HG02973 (cell line): ENCODE measurements around the gene SFRP5.

ENCODE experiments used
- ATAC-seq: cut with Tn5 transposase; IDR thresholded peaks from one replicate; pipeline ENCODE4 v1.9.1; 2021; ENCODE audit warnings: moderate library complexity; ENCODE audit not compliant: unreplicated experiment

SFRP5 gene

DNA sequence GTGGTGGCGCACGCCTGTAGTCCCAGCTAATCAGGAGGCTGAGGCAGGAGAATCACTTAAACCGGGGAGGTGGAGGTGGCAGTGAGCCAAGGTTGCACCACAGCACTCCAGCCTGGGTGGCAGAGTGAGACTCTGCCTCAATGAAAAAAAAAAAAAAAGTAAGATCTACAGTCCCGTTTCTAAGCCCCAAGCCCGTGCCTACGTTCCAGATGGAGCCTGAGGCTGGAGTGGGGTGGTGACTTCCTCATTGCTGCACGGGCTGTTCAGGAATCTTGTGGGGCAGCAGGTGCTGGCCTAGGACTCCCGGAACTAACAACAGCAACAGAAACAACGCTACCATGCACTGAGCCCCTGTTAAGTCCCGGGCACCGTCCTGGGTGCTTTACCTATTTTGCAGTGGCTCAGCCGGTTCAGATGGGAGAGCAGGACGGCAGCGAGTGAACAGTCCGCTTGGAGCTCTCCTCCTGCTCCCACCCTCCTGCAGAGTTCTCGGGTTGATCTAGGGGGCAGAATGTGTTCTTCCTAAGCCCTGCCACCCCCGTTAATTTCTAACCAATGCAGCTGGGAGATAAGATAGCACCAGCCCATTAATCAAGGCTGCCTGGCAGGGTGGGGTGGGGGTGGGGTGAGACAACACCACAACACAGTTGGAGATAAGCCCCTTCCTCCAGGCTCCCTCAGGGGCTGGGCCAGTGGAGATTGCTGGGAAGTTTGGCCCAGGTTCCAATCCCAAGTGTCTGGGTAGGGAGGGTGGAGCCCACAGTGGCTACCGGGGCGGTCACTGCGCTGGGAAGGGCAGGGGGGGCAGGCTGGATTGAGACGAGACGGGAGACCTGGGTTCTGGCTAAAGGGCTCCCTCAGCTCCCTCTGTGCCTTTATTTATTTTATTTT lies 17.0 kb upstream of the SFRP5 start:
- no peak for ATAC-seq

DNA sequence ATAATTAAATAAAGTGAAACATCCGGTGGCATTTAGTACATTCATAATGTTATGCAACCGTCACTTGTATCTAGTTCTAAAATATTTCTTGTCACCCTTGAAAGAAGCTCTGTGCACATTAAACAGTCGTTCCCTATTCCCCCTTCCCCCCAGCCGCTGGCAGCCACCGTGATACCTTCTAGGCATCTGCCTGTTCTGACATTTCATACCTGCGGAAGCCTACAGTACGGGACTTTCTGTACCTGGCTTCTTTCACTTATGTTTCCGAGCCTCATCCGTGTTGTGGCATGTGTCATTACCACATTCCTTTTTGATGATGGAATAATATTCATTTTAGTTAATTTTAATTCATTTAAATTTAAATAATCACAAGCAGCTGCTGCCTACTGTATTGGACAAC lies 13.9 kb upstream of the SFRP5 start:
- ATAC-seq = no peak

GRCh38 chr10:97785231-97785630 lies 13.4 kb upstream of the SFRP5 start:
- no peak for ATAC-seq

- no peak for ATAC-seq
Observed at GRCh38 chr10:97784200-97784810, 12.5 kb upstream of the SFRP5 start.

- no peak for ATAC-seq
Observed at GRCh38 chr10:97782455-97783228, 10.8 kb upstream of the SFRP5 start.

- ATAC-seq = no peak
Observed at GRCh38 chr10:97781618-97782331, 10.0 kb upstream of the SFRP5 start.

DNA sequence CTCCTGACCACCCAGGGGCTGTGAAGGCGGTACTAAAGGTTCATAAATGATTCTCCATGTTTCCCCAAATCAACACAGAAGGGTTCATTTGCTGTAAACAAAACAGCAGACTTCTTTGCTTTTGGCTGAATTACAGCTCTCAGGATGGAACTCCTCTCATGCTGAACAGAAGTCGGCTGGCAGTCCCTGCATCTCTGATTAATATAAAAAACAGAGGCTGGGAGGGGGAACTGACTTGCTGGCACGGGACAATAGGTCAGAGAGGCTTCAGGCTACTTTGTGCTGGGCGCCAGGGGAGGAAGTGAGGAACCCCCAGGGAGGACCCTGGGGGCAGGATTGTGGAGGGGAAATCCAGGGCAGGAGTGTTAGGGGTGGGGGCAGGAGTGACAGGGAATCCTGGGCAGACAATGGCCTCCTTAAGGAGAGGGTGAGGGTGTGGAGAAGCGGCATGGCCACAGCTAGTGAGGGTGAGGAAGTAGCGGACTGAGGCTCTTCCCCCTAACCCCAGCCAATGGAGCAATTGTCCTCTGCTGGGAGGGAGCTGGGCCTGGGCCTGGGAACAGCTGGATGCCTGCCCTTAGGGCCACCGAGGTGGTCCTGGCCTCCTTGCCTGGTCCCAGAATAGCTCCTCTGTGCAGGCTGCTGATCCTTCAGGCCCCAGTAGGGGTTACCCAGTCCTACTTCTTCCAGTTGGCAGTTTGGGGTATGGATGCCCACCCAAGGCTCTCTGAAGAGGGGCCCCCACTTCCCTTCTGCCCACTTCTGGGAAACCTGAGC lies 9.2 kb upstream of the SFRP5 start:
- no peak for ATAC-seq

DNA sequence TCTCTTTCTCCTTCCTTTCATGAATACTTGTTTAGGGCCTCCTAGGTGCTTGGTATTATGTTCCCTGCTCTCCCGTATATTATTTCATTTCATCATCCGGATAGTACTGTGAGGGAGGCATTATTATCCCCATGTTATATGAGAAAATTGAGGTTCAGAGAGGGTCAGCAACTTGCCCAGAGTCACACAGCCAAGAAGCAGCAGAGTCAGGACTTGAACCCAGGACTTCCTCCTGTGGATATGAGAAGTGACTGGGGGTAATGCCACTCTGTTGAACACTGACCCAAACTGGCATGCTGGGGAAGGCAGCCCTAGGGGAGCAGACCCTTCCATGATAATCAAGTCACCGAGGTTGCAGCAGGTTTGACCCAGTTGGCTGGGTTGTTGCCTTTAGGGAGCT lies 8.2 kb upstream of the SFRP5 start:
- ATAC-seq = no peak

DNA sequence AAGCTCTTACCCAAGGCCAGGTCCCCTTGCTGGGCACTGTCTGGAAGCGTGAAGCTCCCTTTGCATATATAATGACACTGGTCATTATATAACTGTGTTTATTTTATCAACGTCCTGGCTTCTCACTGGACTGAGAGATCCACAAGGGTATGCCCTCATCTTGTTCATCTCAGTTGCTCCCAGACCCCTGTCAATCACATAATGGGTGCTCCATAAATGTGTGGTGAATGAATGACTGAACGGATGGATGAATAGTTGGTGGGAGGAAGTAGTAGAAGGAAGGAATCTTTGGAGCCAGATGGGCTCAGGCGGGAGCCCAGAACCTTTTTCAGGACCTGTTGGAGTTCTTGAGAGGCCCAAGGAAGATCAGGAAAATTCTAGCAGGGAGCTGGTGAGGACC lies 7.7 kb upstream of the SFRP5 start:
- ATAC-seq = no peak

GRCh38 chr10:97778452-97779302 lies 6.9 kb upstream of the SFRP5 start:
- no peak for ATAC-seq

DNA sequence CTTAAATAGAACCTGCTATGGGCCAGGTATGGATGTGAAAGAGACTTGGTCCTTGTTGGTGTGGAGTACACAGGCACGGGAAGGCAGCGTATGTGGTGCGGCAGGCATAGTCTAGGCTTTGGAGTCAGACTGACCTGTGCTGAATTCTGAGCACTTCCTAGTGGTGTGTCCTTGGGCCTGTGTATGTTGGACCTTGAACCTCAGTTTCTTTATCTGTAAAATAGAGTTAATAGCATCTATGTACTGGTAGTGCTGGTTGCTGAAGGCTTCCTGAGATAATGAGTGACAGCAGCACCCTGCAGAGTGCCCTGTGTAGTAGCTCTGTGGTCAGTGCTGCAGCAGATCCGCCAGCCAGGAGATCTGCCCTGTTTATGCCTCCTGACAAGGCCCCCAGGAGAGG lies 5.3 kb upstream of the SFRP5 start:
- ATAC-seq = no peak

GRCh38 chr10:97774811-97775294 lies 3.1 kb upstream of the SFRP5 start:
- no peak for ATAC-seq

GRCh38 chr10:97773096-97773495 lies 1.3 kb upstream of the SFRP5 start:
- ATAC-seq = no peak

- ATAC-seq = no peak
Observed at GRCh38 chr10:97771055-97771891, 526 bp downstream of the SFRP5 start.

DNA sequence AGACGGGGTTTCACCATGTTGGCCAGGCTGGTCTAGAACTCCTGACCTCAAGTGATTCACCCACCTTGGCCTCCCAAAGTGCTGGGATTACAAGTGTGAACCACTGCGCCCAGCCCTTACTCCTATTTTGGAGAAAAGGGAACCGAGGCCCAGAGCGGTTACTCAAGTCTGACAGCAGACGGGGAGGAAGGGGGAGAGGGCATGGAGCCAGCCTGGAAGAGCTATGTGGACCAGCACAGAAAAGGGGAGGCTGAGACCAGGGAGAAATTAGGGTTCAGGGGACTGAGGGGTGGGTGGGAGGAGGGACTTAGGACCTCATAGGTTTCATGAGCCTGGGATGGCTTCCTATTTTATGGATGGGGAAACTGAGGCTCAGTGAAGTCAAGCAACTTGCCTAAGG lies 1.5 kb downstream of the SFRP5 start:
- no peak for ATAC-seq

GRCh38 chr10:97768322-97769315 lies 3.2 kb downstream of the SFRP5 start:
- no peak for ATAC-seq
